Measurements from ENCODE around the gene MEIKIN.
"Not testable (repeated sequence)": the region's sequence is repeated elsewhere in the genome, so short reads cannot be mapped to it uniquely, and the experiment has no call there.

The MEIKIN gene

DNA sequence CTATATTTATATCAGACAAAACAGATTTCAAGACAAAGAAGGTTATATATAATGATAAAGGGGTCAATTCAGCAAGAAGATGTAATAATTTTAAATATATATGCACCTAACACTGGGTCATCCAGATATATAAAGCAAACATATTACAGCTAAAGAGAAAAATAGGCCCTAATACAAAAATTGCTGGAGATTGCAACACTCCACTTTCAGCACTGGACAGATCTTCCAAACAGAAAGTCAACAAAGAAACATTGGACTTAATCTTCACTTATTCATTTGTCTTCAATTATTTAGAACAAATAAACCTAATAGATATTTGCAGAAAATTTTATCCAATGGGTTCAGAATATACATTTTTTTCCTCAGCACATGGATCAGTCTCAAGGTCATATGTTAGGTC is 45.8 kb downstream of the MEIKIN start:
- TF ChIP-seq, protein P1, sequence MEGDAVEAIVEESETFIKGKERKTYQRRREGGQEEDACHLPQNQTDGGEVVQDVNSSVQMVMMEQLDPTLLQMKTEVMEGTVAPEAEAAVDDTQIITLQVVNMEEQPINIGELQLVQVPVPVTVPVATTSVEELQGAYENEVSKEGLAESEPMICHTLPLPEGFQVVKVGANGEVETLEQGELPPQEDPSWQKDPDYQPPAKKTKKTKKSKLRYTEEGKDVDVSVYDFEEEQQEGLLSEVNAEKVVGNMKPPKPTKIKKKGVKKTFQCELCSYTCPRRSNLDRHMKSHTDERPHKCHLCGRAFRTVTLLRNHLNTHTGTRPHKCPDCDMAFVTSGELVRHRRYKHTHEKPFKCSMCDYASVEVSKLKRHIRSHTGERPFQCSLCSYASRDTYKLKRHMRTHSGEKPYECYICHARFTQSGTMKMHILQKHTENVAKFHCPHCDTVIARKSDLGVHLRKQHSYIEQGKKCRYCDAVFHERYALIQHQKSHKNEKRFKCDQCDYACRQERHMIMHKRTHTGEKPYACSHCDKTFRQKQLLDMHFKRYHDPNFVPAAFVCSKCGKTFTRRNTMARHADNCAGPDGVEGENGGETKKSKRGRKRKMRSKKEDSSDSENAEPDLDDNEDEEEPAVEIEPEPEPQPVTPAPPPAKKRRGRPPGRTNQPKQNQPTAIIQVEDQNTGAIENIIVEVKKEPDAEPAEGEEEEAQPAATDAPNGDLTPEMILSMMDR (IDR thresholded peaks at IDR 0.05; ENCODE audit: extremely low read depth, insufficient read depth, missing control alignments): no peak
- in situ Hi-C loops (cut with MboI; ENCODE audit: low pct_unique_long_range_greater_than_20kb, low sequenced_read_pairs, unreplicated experiment): no loop called here
- no peak for DNase-seq (ENCODE audit: low spot score)

DNA sequence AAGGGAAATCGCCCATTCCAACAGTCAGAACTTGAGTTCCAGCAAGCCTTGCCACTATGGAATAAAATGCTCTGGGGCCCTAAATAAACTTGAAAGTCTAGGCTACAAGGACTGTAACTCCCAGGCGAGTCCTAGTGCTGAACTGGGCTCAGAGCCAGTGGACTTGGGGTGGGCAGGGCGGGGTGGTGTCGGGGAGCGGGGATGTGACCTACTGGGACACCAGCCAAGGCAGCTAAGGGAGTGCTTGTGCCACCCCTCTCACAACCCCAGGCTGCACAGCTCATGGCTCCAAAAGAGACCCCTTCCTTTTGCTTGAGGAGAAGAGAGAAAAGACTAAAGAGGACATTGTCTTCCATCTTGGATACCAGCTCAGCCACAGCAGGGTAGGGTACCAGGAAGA is 61.5 kb downstream of the MEIKIN start:
- TF ChIP-seq, protein P1 (IDR thresholded peaks at IDR 0.05; ENCODE audit: extremely low read depth, insufficient read depth, missing control alignments): no peak
- in situ Hi-C loops (cut with MboI; ENCODE audit: low pct_unique_long_range_greater_than_20kb, low sequenced_read_pairs, unreplicated experiment): no loop called here
- DNase-seq (ENCODE audit: low spot score): no peak

DNA sequence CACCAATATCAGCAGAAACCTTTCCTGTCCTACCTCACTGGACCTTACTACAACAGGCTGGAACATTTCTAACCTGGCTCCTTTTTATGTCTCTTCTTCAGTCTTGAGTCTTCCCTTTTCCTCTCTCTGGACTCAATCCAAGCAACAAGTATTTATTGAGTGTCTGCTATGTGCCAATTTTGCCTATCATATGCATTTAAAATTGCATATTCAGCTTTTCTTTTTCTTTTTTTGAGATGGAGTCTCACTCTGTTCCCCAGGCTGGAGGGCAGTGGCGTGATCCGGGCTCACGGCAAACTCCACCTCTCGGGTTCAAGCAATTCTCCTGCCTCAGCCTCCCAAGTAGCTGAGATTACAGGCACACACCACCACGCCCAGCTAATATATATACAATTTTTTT is 65.8 kb downstream of the MEIKIN start:
- in situ Hi-C loops (cut with MboI; ENCODE audit: low pct_unique_long_range_greater_than_20kb, low sequenced_read_pairs, unreplicated experiment): no loop called here
- TF ChIP-seq, protein P1 (IDR thresholded peaks at IDR 0.05; ENCODE audit: extremely low read depth, insufficient read depth, missing control alignments): no peak
- no peak for DNase-seq (ENCODE audit: low spot score)

DNA sequence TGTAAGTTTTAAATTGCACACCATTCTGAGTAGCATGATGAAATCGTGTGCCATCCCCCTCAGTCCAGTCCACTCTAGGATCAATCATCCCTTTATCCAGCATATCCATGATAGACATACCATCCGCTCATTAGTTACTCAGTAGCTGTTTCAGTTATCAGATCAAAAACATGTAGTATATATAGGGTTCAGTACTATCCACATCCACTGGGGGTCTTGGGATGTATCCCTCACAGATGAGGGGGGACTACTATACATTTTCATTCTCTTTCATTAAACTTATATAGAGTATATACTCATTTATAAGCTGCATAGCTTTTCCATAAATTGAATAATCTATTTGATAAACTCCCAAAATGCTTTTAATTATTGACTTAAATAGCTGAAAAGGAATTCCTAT is 67.6 kb downstream of the MEIKIN start:
- TF ChIP-seq, protein P1 (IDR thresholded peaks at IDR 0.05; ENCODE audit: extremely low read depth, insufficient read depth, missing control alignments): no peak
- in situ Hi-C loops (cut with MboI; ENCODE audit: low pct_unique_long_range_greater_than_20kb, low sequenced_read_pairs, unreplicated experiment): no loop called here
- DNase-seq (ENCODE audit: low spot score): no peak

DNA sequence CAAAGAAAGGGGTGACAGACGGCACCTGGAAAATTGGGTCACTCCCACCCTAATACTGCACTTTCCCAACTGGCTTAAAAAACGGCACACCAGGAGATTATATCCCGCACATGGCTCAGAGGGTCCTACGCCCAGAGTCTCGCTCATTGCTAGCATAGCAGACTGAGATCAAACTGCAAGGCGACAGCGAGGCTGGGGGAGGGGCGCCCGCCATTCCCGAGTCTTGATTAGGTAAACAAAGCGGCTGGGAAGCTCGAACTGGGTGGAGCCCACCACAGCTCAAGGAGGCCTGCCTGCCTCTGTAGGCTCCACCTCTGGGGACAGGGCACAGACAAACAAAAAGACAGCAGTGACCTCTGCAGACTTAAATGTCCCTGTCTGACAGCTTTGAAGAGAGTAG is 74.2 kb downstream of the MEIKIN start:
- in situ Hi-C loops (cut with MboI; ENCODE audit: low pct_unique_long_range_greater_than_20kb, low sequenced_read_pairs, unreplicated experiment); DNase-seq (ENCODE audit: low spot score): not testable (repeated sequence)

DNA sequence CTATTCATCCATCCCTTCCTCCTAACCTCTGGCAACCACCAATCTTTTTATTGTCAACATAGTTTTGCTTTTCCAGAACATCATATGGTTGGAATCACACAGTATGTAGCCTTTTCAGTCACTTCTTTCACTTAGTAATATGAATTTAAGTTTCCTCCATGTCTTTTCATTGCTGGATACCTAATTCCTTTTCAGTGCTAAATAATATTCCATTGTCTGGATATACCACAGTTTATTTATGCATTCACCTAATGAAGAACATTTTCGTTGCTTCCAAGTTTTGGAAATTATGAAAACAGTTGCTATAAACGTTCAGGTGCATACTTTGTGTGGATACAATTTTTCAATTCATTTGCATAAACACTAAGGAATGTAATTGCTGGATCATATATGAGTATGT is 77.9 kb downstream of the MEIKIN start:
- TF ChIP-seq, protein P1 (IDR thresholded peaks at IDR 0.05; ENCODE audit: extremely low read depth, insufficient read depth, missing control alignments): no peak
- in situ Hi-C loops (cut with MboI; ENCODE audit: low pct_unique_long_range_greater_than_20kb, low sequenced_read_pairs, unreplicated experiment): no loop called here
- no peak for DNase-seq (ENCODE audit: low spot score)

DNA sequence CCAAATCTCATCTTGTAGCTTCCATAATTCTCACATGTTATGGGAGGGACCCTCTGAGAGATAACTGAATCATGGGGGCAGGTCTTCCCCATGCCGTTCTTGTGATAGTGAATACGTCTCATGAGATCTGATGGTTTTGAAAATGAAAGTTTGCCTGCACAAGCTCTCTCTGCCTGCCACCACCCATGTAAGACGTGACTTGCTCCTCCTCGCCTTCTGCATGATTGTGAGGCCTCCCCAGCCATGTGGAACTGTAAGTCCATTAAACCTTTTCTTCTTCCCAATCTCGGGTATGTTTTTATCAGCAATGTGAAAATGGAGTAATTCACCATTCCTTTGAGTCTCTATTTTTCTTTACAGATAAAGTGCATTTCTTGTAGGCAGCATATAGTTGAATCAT is 81.8 kb downstream of the MEIKIN start:
- no peak for DNase-seq (ENCODE audit: low spot score)
- in situ Hi-C loops (cut with MboI; ENCODE audit: low pct_unique_long_range_greater_than_20kb, low sequenced_read_pairs, unreplicated experiment): no loop called here
- TF ChIP-seq, protein P1 (IDR thresholded peaks at IDR 0.05; ENCODE audit: extremely low read depth, insufficient read depth, missing control alignments): no peak

All from GM13977 (cell line).